ENCODE measurements around the gene NLRP7. TPM values are rescaled to one million over a fixed set of nuclear protein-coding genes. Genes with fewer than 3 reads are reported as not detected.
"Not testable (repeated sequence)": the region's sequence is repeated elsewhere in the genome, so short reads cannot be mapped to it uniquely, and the experiment has no call there.

The NLRP7 gene
- polyA plus RNA-seq (2013) = 29.3 and 33.1 TPM in 2 replicates

DNA sequence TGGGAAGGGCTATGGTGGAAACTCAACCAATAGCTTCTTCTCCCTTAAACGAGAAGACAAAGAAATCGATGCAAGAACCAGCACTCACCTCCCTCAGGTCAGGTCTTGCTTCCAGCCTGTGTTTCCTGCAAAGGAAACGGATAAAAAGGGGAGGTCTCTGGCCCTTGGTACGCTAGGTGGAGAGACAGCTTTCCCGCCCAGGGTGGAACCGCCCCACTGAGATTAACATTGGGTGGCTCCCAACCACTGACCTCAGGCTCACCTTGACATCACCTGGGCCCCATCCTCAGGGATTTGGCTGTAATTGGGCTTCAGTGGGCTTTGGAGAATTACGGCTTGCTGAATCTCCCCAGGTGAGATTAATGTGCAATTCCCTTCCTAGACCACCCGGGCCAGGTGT is at the start of gene NLRP7:
NLRP7 (minus strand) TSS at position 150 of the 400 bp plus-strand sequence.
- Histone ChIP-seq H3K27ac (ENCODE audit: low read depth, low read length) (no peak within 1 kb of the TSS), H2BK5ac (ENCODE audit: low read depth, low read length, poor library complexity) (no peak within 1 kb of the TSS), H2BK12ac (ENCODE audit: low read length) (peak within 1 kb of the TSS; percentile 91), H3K36me3 (ENCODE audit: control insufficient read depth in 1 of 2, insufficient read depth in 2 of 2, low read length in 2 of 2) (no peaks in the 10 kb centered on the region), H3K23ac (ENCODE audit: low read length) (no peak within 1 kb of the TSS), H3K79me2 (ENCODE audit: control insufficient read depth, insufficient read depth, low read length, poor library complexity) (no peaks in the 10 kb centered on the region), H3K79me1 (ENCODE audit: low read length) (peaks cover 42% of the 10 kb centered on the region), H4K12ac (ENCODE audit: low read depth, low read length) (no peak within 1 kb of the TSS), H2AFZ (ENCODE audit: insufficient read depth, low read length, poor library complexity) (no peak within 1 kb of the TSS), H3K9ac (ENCODE audit: low read length) (no peak within 1 kb of the TSS), H3K4me2 (ENCODE audit: low read length) (no peak within 1 kb of the TSS), H2AK5ac (ENCODE audit: low read length) (peak within 1 kb of the TSS; percentile 66), H3K9me3 (ENCODE audit: insufficient read depth, low read depth, low read length) (no peaks in the 10 kb centered on the region), H3K27me3 (ENCODE audit: insufficient read depth, low read length) (no peaks in the 10 kb centered on the region), H3K4ac (ENCODE audit: low read depth, low read length) (peak within 1 kb of the TSS; percentile 82), H4K91ac (ENCODE audit: low read depth, low read length) (peak within 1 kb of the TSS; percentile 58), H2BK120ac (ENCODE audit: insufficient read depth, low read length, poor library complexity) (peak within 1 kb of the TSS; percentile 93), H3K4me1 (ENCODE audit: control insufficient read depth in 1 of 2, insufficient read depth in 2 of 2, low read length in 2 of 2) (peaks cover 8 to 14% of the 10 kb centered on the region in 2 experiments), H4K8ac (ENCODE audit: low read depth, low read length) (peak within 1 kb of the TSS; percentile 73), H3K4me3 (ENCODE audit: low read depth, low read length) (no peak within 1 kb of the TSS), H3K14ac (ENCODE audit: low read length) (no peak within 1 kb of the TSS), H3K18ac (ENCODE audit: low read length) (peak within 1 kb of the TSS; percentile 80)
- WGBS (ENCODE audit: extremely low coverage, insufficient coverage, insufficient read length) = no CpG with 5 or more reads among the region's 8 CpGs
- no peak for DNase-seq

DNA sequence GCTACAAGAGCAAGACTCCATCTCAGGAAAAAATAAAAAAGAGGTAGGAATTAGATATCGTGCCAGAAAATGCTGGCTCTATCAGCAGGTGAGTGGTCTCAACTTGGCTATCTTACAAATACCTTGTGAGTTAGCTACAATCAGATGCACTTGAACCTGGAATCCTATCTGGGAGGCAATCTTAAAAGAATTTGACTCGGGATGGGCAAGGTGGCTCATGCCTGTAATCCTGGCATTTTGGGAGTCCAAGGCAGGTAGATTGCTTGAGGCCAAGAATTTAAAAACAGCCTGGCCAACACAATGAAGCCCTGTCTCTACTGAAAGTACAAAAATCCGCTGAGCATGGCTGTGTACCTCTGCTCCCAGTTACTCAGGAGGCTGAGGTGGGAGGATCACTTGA is 48.2 kb upstream of the NLRP7 start:
- H2AK5ac ChIP-seq (ENCODE audit: low read length) = no peak overlapping the region
- H3K18ac ChIP-seq (ENCODE audit: low read length) = no peak overlapping the region
- no peak overlapping the region for H4K8ac ChIP-seq (ENCODE audit: low read depth, low read length)
- no peaks in the 10 kb centered on the region for H3K79me2 ChIP-seq (ENCODE audit: control insufficient read depth, insufficient read depth, low read length, poor library complexity)
- no peak overlapping the region for H3K4me2 ChIP-seq (ENCODE audit: low read length)
- H3K4ac ChIP-seq (ENCODE audit: low read depth, low read length) = no peak overlapping the region
- no peak overlapping the region for H3K4me3 ChIP-seq (ENCODE audit: low read depth, low read length)
- H3K4me1 ChIP-seq (ENCODE audit: control insufficient read depth in 1 of 2, insufficient read depth in 2 of 2, low read length in 2 of 2) = no peaks in the 10 kb centered on the region
- H3K27ac ChIP-seq (ENCODE audit: low read depth, low read length) = no peak overlapping the region
- no peak overlapping the region for H3K14ac ChIP-seq (ENCODE audit: low read length)
- no peak overlapping the region for H3K23ac ChIP-seq (ENCODE audit: low read length)
- H3K9me3 ChIP-seq (ENCODE audit: insufficient read depth, low read depth, low read length) = peaks cover 3% of the 10 kb centered on the region
- no peak overlapping the region for H4K12ac ChIP-seq (ENCODE audit: low read depth, low read length)
- H3K27me3 ChIP-seq (ENCODE audit: insufficient read depth, low read length) = no peaks in the 10 kb centered on the region
- no peaks in the 10 kb centered on the region for H3K79me1 ChIP-seq (ENCODE audit: low read length)
- no peak overlapping the region for H2BK5ac ChIP-seq (ENCODE audit: low read depth, low read length, poor library complexity)
- no peak overlapping the region for H2BK12ac ChIP-seq (ENCODE audit: low read length)
- no peak overlapping the region for H3K9ac ChIP-seq (ENCODE audit: low read length)
- no peaks in the 10 kb centered on the region for H3K36me3 ChIP-seq (ENCODE audit: control insufficient read depth in 1 of 2, insufficient read depth in 2 of 2, low read length in 2 of 2)
- H2AFZ ChIP-seq (ENCODE audit: insufficient read depth, low read length, poor library complexity) = no peak overlapping the region
- peak; percentile 69 to 93 for DNase-seq
- no peak overlapping the region for H2BK120ac ChIP-seq (ENCODE audit: insufficient read depth, low read length, poor library complexity)
- H4K91ac ChIP-seq (ENCODE audit: low read depth, low read length) = no peak overlapping the region
- no CpG with 5 or more reads among the region's 3 CpGs for WGBS (ENCODE audit: extremely low coverage, insufficient coverage, insufficient read length)

DNA sequence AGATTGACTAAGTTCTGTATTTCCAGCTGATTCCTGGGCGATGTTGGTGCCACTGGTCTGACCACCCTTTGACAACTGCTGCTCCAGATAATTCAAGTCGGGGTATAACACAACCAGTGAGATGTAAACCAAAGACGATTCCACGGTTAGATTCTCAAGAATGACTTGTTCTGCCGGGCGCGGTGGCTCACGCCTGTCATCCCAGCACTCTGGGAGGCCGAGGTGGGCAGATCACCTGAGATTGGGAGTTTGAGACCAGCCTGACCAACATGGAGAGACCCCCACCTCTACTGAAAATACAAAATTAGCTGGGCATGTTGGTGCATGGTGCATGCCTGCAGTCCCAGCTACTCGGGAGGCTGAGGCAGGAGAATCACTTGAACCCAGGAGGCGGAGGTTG is 42.2 kb upstream of the NLRP7 start:
- whole genome bisulfite sequencing (ENCODE audit: extremely low coverage, insufficient coverage, insufficient read length) = no CpG with 5 or more reads among the region's 11 CpGs
- H3K9me3 ChIP-seq (ENCODE audit: insufficient read depth, low read depth, low read length); H4K8ac ChIP-seq (ENCODE audit: low read depth, low read length); H3K18ac ChIP-seq (ENCODE audit: low read length); H3K9ac ChIP-seq (ENCODE audit: low read length); H3K4me2 ChIP-seq (ENCODE audit: low read length); H4K12ac ChIP-seq (ENCODE audit: low read depth, low read length); H3K14ac ChIP-seq (ENCODE audit: low read length); H3K23ac ChIP-seq (ENCODE audit: low read length); H4K91ac ChIP-seq (ENCODE audit: low read depth, low read length); H2BK120ac ChIP-seq (ENCODE audit: insufficient read depth, low read length, poor library complexity); H2AFZ ChIP-seq (ENCODE audit: insufficient read depth, low read length, poor library complexity); H2BK5ac ChIP-seq (ENCODE audit: low read depth, low read length, poor library complexity); H2AK5ac ChIP-seq (ENCODE audit: low read length); H2BK12ac ChIP-seq (ENCODE audit: low read length); H3K79me1 ChIP-seq (ENCODE audit: low read length); H3K36me3 ChIP-seq (ENCODE audit: control insufficient read depth in 1 of 2, insufficient read depth in 2 of 2, low read length in 2 of 2); H3K79me2 ChIP-seq (ENCODE audit: control insufficient read depth, insufficient read depth, low read length, poor library complexity); H3K4me3 ChIP-seq (ENCODE audit: low read depth, low read length); H3K27me3 ChIP-seq (ENCODE audit: insufficient read depth, low read length); H3K4ac ChIP-seq (ENCODE audit: low read depth, low read length); H3K27ac ChIP-seq (ENCODE audit: low read depth, low read length); DNase-seq; H3K4me1 ChIP-seq (ENCODE audit: control insufficient read depth in 1 of 2, insufficient read depth in 2 of 2, low read length in 2 of 2): not testable (repeated sequence)

DNA sequence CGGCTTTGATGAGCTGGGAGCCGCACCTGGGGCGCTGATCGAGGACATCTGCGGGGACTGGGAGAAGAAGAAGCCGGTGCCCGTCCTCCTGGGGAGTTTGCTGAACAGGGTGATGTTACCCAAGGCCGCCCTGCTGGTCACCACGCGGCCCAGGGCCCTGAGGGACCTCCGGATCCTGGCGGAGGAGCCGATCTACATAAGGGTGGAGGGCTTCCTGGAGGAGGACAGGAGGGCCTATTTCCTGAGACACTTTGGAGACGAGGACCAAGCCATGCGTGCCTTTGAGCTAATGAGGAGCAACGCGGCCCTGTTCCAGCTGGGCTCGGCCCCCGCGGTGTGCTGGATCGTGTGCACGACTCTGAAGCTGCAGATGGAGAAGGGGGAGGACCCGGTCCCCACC is 35.2 kb upstream of the NLRP7 start:
- H3K27ac ChIP-seq (ENCODE audit: low read depth, low read length); H3K79me1 ChIP-seq (ENCODE audit: low read length); H3K23ac ChIP-seq (ENCODE audit: low read length); H3K9ac ChIP-seq (ENCODE audit: low read length); H3K4ac ChIP-seq (ENCODE audit: low read depth, low read length); H4K12ac ChIP-seq (ENCODE audit: low read depth, low read length); H2BK12ac ChIP-seq (ENCODE audit: low read length); H3K79me2 ChIP-seq (ENCODE audit: control insufficient read depth, insufficient read depth, low read length, poor library complexity); H2AFZ ChIP-seq (ENCODE audit: insufficient read depth, low read length, poor library complexity); H3K4me3 ChIP-seq (ENCODE audit: low read depth, low read length); H3K4me2 ChIP-seq (ENCODE audit: low read length); H2AK5ac ChIP-seq (ENCODE audit: low read length); DNase-seq; H3K36me3 ChIP-seq (ENCODE audit: control insufficient read depth in 1 of 2, insufficient read depth in 2 of 2, low read length in 2 of 2); H3K9me3 ChIP-seq (ENCODE audit: insufficient read depth, low read depth, low read length); H3K18ac ChIP-seq (ENCODE audit: low read length); H3K14ac ChIP-seq (ENCODE audit: low read length); H4K91ac ChIP-seq (ENCODE audit: low read depth, low read length); H3K27me3 ChIP-seq (ENCODE audit: insufficient read depth, low read length); H4K8ac ChIP-seq (ENCODE audit: low read depth, low read length); H3K4me1 ChIP-seq (ENCODE audit: control insufficient read depth in 1 of 2, insufficient read depth in 2 of 2, low read length in 2 of 2); H2BK5ac ChIP-seq (ENCODE audit: low read depth, low read length, poor library complexity); H2BK120ac ChIP-seq (ENCODE audit: insufficient read depth, low read length, poor library complexity): not testable (repeated sequence)
- no CpG with 5 or more reads among the region's 23 CpGs for WGBS (ENCODE audit: extremely low coverage, insufficient coverage, insufficient read length)
